ENCODE measurements around the gene C16orf92.

- TF ChIP-seq, protein P1, sequence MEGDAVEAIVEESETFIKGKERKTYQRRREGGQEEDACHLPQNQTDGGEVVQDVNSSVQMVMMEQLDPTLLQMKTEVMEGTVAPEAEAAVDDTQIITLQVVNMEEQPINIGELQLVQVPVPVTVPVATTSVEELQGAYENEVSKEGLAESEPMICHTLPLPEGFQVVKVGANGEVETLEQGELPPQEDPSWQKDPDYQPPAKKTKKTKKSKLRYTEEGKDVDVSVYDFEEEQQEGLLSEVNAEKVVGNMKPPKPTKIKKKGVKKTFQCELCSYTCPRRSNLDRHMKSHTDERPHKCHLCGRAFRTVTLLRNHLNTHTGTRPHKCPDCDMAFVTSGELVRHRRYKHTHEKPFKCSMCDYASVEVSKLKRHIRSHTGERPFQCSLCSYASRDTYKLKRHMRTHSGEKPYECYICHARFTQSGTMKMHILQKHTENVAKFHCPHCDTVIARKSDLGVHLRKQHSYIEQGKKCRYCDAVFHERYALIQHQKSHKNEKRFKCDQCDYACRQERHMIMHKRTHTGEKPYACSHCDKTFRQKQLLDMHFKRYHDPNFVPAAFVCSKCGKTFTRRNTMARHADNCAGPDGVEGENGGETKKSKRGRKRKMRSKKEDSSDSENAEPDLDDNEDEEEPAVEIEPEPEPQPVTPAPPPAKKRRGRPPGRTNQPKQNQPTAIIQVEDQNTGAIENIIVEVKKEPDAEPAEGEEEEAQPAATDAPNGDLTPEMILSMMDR (conservative IDR thresholded peaks at IDR 0.05; ENCODE audit: low read length), result no peak
- no peak for TF ChIP-seq EZH2phosphoT487 (IDR thresholded peaks at IDR 0.05; ENCODE audit: borderline replicate concordance)
These were observed 31.5 kb upstream of the C16orf92 start for GRCh38 chr16:29991571-29991904.

All from Loucy (cell line).